HG03060 (cell line): ENCODE data around the gene RUVBL1.
"Not testable (repeated sequence)": the region's sequence is repeated elsewhere in the genome, so short reads cannot be mapped to it uniquely, and the experiment has no call there.

Source experiments
- ATAC-seq: cut with Tn5 transposase; IDR thresholded peaks from one replicate; pipeline ENCODE4 v1.9.1; 2021; ENCODE audit warnings: low read depth, moderate number of reproducible peaks; ENCODE audit not compliant: unreplicated experiment

Gene RUVBL1

DNA sequence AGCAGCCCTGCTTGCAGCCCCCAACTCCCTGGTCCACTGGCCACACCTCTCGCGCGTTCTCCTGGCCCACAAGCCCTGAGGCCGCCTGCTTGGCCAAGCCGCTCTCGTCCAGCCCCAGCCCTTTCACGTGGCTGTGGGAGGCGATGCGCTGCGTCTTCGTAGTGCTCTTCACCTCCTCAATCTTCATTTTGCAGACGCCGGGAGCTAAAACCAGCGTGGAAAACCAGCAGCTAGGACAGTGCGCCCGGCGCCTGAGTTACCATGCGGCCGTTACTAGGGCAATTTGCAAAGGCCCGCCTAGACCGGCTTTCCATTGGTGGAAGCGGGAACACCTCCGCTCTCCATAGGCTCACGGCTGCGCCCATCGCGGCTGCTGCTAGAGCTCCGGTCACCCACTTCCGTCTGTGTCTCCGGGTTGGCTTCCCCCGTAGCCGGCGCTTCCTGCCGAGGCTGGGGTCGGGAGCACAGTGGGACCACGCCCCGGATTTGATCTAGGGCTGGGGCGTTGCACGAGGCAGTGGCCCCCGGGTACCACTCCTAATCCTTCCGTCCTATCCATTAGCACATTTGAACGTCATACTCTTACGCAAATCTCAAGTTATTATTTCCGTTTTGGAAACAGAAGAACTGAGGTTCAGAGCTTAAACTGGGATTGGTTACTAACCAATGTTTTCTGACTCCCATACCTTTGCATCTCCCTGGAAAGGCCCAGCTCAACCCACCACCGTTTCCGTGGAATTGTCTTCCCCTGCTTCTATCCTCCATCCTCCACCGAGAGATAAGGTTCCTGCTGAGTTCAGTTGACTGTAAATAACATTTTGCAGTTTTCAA is at the start of gene RUVBL1:
RUVBL1 (minus strand) TSS at position 275 of the 831 bp plus-strand sequence; CDS start at position 187, 88 bp downstream.
- peak; percentile 93 for ATAC-seq

- ATAC-seq: no peak
These were observed 49.6 kb upstream of the RUVBL1 start for GRCh38 chr3:128173200-128173599.

GRCh38 chr3:128170866-128171516 is 47.4 kb upstream of the RUVBL1 start:
- ATAC-seq: no peak

- ATAC-seq: no peak
These were observed 45.2 kb upstream of the RUVBL1 start for GRCh38 chr3:128168836-128169235.

GRCh38 chr3:128167973-128168674 is 44.5 kb upstream of the RUVBL1 start:
- ATAC-seq: no peak

DNA sequence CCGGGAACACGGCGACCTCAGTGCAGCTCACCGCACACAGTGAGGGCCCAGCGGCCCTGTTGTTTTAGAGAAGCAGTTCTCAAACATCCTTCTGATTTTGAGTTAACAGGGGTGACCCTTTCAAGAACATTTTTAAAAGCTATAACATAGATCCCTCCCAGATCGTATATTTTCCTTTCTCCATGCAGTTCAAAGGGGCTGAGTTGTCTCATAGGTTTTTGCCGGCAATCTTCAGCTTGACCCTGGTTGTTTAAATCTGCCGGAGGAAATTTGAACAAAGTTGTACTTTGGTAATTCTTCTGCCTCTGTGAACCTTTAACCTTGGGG is 44.0 kb upstream of the RUVBL1 start:
- no peak for ATAC-seq

DNA sequence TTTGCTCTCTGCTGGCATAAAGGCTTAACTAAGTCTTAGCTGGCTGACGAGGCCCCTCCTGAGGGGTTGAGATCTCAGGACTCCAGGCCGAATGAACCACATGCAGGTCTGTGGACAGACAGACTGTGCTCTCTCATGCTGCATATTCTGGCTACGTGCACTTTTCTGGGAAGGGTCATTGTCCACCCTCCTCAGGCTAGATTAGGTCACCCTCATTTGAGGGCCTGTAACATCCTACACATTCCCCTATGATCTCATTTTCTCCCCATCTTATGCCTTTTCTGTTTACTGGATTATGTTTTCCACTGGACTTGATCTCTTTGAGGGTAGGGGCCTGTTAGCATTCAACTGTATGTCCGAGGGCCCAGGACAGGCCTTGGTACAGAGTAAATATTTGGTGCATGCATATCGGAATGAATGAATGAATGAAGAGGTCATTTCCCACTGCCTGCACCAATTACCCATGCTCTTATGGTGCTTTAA is 43.4 kb upstream of the RUVBL1 start:
- ATAC-seq: no peak

GRCh38 chr3:128163432-128163831 is 39.8 kb upstream of the RUVBL1 start:
- no peak for ATAC-seq

GRCh38 chr3:128160661-128161060 is 37.0 kb upstream of the RUVBL1 start:
- ATAC-seq: no peak

DNA sequence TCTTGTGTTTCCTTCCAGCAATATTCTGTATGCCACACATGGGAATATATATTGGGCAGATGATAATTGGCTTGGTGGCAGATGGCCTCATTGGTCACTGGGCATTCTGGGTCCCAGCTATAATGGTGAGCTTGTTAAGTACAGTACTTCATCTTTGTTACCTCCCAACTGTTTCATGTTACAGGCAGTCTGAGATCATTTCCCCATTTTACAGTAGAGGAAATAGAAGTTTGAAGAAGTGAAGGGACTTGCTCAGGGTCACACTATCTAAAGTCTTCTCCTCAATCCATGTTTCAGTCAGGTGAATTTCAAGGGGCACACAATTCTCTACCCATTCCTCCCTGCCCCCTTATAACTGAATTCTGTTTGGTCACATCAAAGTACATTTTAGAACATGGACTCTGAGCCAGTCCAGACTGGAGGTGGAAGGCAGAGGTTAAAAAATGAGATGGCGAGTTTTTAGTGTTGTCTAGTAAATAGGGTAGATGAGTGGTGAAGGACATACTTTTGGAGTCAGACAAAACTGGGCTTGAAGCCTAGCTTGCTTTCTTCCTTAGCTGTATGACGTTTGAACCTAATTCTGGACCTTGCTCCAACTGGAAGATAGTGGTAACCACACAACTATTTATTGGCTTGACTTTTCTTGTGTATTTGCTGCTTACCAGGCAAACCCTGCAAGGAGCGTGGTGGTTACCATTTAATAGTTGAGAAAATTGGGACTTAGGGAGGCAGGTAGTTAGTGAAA is 32.2 kb upstream of the RUVBL1 start:
- ATAC-seq: no peak

DNA sequence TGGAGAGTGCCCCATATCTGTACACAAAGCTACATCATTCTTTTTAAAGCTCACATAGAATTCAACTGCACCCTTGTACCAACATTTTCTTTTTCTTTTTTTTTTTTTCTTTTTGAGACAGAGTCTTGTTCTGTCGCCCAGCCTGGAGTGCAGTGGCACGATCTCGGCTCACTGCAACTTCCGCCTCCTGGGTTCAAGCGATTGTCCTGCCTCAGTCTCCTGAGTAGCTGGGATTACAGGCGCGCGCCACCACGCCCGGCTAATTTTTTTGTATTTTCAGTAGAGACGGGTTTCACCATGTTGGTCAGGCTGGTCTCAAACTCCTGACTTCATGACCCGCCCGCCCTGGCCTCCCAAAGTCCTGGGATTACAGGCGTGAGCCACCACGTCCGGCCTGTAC is 30.7 kb upstream of the RUVBL1 start:
- ATAC-seq: not testable (repeated sequence)

DNA sequence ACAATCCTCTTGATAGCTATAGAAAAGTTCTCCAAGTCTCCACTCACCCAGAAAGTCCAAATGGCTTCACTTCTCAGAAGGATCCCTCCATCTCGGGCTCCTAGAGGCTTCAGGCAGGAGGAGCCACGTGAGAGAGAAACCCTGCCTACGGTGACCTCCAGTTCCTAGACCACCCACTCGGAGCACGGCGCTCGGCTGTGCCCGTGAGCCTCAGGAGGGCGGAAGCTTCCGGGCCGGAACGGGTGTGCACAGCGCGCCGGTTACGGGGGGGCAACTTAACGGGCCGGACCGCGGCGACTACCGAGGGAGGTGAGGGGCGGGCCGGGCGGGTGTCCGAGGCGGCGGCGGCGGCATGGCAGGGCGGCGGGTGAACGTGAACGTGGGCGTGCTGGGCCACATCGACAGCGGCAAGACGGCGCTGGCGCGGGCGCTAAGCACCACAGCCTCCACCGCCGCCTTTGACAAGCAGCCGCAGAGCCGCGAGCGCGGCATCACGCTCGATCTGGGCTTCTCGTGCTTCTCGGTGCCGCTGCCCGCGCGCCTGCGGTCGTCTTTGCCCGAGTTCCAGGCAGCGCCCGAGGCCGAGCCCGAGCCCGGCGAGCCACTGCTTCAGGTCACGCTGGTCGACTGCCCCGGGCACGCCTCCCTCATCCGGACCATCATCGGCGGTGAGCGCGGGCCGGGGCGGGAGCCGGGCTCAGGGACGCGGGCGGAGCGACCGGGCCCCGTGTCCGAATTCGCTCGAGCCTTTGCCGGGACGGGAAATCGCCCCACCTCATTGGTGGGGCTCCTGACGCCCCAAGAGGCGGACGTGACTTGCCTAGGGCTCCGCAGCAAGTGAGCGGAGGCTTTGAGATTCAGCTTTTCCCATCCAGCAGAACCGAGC is 29.8 kb upstream of the RUVBL1 start, which contains the start of gene EEFSEC:
EEFSEC (plus strand) TSS at position 326 of the 886 bp plus-strand sequence; CDS start at position 353, 27 bp downstream.
- ATAC-seq: peak; percentile 77

GRCh38 chr3:128152419-128153155 is 29.0 kb upstream of the RUVBL1 start:
- ATAC-seq: no peak

GRCh38 chr3:128151758-128152274 is 28.2 kb upstream of the RUVBL1 start:
- ATAC-seq: no peak

- no peak for ATAC-seq
These were observed 26.0 kb upstream of the RUVBL1 start for GRCh38 chr3:128149650-128150049.

- no peak for ATAC-seq
These were observed 22.6 kb upstream of the RUVBL1 start for GRCh38 chr3:128146201-128146600.

DNA sequence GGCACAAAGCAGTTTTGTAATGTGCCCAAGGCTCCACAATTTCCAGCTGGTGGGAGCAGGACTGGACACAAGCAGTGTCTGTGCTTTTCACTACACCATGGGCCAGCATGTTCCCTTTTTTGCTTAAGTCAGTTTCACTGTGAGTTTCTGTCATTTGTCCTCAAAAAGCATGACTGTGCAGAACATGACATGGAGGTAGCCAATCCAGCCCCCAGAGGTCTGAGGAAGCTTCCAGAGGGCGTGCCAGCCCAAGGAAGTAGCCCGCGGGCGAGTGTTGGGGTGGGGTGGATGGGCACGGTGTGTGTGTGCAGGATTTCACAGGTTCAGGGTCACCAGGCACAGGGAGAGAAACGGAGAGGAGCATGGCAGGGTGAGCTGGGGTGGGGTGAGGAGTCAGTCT is 21.7 kb upstream of the RUVBL1 start:
- ATAC-seq: no peak

- ATAC-seq: no peak
These were observed 21.0 kb upstream of the RUVBL1 start for GRCh38 chr3:128144512-128145187.
